ENCODE measurements around the gene SLC26A8.
"Not testable (repeated sequence)": the region's sequence is repeated elsewhere in the genome, so short reads cannot be mapped to it uniquely, and the experiment has no call there.

The SLC26A8 gene

GRCh38 chr6:35911871-35912653 lies 112.4 kb downstream of the SLC26A8 start:
- FAIRE-seq, result no peak

DNA sequence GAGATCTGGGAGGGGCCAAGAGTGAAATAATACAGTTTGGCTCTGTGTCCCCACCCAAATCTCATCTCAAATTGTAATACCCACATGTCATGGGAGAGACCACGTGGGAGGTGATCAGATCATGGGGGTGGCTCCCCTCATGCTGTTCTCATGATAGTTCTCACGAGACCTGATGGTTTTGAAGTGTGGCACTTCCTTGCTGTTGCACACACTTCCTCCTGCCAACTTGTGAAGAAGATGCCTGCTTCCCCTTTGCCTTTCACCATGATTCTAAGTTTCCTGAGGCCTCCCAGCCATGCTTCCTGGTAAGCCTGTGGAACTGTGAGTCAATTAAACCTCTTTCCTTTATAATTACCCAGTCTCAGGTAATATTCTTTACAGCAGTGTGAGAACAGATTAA lies 114.9 kb downstream of the SLC26A8 start:
- FAIRE-seq, result not testable (repeated sequence)

DNA sequence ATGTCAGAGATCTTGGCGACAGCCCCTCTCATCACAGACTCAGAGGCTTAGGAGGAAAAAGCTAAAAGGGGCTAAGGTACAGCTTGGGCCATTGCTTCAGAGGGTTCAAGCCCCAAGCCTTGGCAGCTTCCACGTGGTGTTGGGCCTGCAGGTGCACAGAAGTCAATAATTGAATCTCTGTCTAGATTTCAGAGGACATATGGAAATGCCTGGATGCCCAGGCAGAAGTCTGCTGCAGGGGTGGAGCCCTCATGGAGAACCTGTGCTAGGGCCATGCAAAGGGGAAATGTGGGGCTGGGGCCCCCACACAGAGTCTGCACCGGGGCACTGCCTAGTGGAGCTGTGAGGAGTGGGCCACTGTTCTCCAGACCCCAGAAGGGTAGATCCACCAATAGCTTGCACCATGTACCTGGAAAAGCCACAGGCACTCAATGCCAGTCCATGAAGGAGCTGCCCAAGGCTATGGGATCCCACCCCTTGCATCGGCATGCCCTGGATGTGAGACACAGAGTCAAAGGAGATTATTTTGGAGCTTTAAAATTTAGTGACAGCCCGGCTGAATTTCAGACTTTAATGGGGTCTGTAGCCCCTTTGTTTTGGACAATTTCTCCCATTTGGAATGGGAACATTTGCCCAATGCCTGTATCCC lies 115.6 kb downstream of the SLC26A8 start:
- FAIRE-seq, result not testable (repeated sequence)

DNA sequence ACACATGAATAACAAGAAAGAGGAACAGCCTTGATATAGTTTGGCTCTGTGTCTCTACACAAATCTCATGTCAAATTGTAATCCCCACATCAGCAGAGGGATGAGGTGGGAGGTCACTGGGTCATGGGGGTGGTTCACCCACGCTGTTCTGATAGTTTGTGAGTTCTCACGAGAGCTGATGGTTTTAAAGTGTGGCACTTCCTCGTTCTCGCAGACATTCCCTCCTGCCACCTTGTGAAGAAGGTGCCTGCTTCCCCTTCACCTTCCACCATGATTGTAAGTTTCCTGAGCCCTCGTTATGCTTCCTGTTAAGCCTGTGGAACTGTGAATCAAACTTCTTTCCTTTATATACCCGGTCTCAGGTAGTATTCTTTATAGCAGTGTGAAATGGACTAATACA lies 116.7 kb downstream of the SLC26A8 start:
- no peak for FAIRE-seq

GRCh38 chr6:35906499-35906846 lies 118.0 kb downstream of the SLC26A8 start:
- no peak for FAIRE-seq

GRCh38 chr6:35905841-35906498 lies 118.5 kb downstream of the SLC26A8 start:
- FAIRE-seq, result no peak

DNA sequence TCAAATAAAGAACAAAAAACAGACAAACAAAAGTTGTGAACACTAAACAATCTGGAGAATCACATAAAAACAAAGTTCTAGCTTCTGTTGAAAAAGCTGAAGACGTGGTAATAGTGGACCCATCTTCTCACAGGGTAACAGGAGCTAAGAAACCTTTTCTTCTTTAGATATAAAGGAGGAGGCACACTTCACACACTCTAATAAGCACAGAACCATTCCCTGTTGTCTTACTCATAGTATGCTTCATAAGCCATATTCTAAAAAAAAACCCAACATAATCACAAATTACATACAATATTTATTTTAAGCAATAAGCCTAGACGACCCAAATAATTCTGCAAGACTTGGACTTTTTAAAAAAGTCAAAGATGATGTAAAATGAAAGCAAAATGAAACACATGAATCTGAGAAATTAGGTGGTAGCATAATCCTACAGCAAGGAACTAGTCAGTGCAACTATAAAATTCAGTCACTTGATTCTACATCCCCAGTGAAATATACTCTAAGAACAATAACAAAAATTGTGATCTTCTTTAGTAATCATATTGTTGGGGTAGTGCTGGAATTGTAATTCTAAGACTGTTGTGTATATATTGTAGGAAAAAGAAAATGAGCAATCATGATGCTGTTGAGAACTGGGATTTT lies 119.2 kb downstream of the SLC26A8 start:
- no peak for FAIRE-seq

DNA sequence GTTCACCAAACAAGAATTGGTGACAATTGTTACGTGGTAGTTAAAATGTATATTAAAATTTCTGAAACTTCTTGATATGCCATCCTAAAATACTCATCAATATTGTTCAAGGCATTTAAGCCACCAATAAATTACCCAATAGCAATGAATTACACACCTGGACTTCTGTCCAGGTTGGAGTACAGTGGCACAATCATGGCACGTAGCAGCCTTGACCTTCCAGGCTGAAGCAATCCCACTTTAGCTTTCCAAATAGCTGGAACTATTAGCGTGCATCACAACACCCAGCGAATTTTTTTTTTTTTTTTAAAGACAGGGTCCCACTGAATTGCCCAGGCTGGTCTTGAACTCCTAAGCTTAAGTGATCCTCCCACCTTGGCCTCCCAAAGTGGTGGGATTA lies 120.8 kb downstream of the SLC26A8 start:
- FAIRE-seq, result no peak

- no peak for FAIRE-seq
Observed at GRCh38 chr6:35900448-35900847, 124.0 kb downstream of the SLC26A8 start.

GRCh38 chr6:35898003-35898402 lies 126.4 kb downstream of the SLC26A8 start:
- no peak for FAIRE-seq

DNA sequence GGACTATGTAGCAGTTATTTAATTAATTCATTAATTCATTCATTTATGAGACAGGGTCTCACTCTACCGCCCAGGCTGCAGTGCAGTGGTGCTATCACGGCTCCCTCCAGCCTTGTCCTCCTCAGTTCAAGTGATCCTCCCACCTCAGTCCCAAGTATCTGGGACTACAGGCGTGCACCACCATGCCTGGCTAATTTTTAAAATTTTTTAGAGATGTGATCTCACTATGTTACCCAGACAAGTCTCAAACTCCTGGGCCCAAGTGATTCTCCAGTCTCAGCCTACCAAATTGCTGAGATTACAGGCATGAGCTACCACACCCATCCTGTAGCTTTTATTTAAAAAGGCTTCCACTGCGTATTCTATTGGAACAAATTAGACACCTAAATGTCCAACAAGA lies 127.0 kb downstream of the SLC26A8 start:
- no peak for FAIRE-seq

DNA sequence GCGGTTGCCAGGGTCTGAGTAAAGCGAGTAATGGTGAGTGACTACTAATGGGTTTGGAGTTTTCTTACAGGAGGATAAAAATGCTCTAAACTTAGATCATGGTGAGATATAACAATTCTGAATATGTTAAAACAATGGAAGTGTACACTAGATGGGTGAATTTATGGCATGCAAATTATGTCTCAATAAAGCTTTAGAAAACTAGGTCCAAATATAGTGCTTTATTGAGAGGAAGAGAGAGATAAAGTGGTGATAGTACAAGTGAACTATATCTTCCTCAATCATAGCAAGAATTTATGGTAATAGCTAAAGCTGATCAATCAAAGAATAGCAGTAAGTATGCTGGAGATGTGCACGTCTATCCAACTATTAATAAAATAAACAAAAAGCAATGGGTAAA lies 127.4 kb downstream of the SLC26A8 start:
- FAIRE-seq, result no peak

DNA sequence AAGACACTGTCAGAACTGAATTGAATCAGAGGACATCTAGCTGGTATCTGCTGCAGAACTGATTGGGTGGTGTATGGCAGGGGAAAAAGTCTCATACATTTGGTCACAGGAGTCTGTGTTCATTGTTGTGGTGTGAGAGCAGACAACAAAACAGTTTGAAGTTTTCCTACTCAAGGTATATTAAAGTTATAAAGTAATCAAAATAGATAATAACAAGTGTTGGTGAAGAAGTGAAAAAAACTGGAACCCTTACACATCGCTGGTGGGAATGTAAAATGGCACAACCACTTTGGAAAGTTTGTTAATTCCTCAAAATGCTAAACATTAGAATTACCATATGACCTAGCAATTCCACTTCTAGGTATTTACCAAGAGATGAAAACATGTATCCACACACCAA lies 128.2 kb downstream of the SLC26A8 start:
- FAIRE-seq, result no peak

DNA sequence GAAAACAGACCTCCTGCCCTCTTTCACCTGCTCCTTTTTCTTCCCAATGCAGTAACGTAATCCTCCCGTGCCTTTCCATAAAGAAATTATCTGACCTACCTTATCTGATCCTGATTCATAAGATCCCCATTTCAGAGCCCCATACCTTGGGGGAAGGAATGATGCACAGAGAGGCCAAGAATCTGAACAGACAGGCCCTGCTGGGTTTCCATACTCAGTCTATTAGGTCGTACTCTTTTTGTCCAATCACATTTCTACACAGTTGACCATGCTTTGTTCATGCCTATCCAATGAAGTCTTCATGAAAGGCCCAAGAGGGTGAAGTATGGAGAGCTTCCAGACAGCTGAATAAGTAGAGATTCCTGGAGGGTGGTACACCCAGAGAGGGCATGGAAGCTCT lies 128.9 kb downstream of the SLC26A8 start:
- no peak for FAIRE-seq

DNA sequence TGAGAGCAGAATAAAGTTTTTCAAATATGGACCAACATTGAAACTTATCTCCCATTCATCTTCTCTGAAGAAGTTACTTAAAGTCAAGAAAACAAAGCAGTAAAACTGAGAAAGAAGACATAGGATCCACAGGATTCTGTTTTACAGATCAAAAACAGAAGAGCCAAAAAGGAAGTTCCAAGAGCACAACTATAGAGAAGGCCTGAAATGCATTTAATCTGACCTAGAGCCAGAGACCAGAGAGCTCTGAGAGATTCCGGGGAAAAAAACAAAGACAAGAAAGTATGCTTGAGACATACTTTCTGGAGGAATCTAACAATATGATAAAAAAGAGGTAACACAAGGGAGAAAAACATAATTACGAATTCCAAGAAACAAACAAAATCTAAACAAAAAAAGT lies 129.7 kb downstream of the SLC26A8 start:
- FAIRE-seq, result peak; percentile 43
